IgD-negative memory B cell (primary cell): Measurements from ENCODE around the gene RIN3. TPM values are rescaled to one million over a fixed set of nuclear protein-coding genes. Genes with fewer than 3 reads are reported as not detected.

Experiments
- H3K27ac Mint-ChIP-seq, 3 donors: one replicate each; pipeline ENCODE4 v1.8.0; 2020 to 2022; ENCODE audit warnings: mild to moderate bottlenecking in 3 of 3, mixed read lengths in 3 of 3, moderate library complexity in 1 of 3
- H3K27me3 Mint-ChIP-seq: one replicate; pipeline ENCODE4 v1.8.0; 2021; ENCODE audit warnings: mixed read lengths
- H3K36me3 Mint-ChIP-seq: one replicate; pipeline ENCODE4 v1.8.0; 2020; ENCODE audit warnings: mild to moderate bottlenecking, mixed read lengths
- H3K4me1 Mint-ChIP-seq, 3 donors: one replicate each; pipeline ENCODE4 v1.8.0; 2020 to 2022; ENCODE audit warnings: mixed read lengths in 3 of 3, mild to moderate bottlenecking in 1 of 3
- H3K4me3 Mint-ChIP-seq, 4 donors: one replicate each; pipeline ENCODE4 v1.8.0; 2020 to 2022; ENCODE audit warnings: mild to moderate bottlenecking in 4 of 4, mixed read lengths in 4 of 4, moderate library complexity in 3 of 4
- H3K9me3 Mint-ChIP-seq, 3 donors: one replicate each; pipeline ENCODE4 v1.8.0; 2020 to 2021; ENCODE audit warnings: mixed read lengths in 3 of 3, mild to moderate bottlenecking in 1 of 3
- polyA plus RNA-seq: library from polyadenylated mRNA; unstranded; fragments of 300-500 nt; fragmentation: Illumina TruSeq; gene quantifications from one replicate; pipeline ENCODE4 v1.2.3, GENCODE V29; 2021

The RIN3 gene
- polyA plus RNA-seq, 1 donor from 2014 or later, result 29.4 TPM

DNA sequence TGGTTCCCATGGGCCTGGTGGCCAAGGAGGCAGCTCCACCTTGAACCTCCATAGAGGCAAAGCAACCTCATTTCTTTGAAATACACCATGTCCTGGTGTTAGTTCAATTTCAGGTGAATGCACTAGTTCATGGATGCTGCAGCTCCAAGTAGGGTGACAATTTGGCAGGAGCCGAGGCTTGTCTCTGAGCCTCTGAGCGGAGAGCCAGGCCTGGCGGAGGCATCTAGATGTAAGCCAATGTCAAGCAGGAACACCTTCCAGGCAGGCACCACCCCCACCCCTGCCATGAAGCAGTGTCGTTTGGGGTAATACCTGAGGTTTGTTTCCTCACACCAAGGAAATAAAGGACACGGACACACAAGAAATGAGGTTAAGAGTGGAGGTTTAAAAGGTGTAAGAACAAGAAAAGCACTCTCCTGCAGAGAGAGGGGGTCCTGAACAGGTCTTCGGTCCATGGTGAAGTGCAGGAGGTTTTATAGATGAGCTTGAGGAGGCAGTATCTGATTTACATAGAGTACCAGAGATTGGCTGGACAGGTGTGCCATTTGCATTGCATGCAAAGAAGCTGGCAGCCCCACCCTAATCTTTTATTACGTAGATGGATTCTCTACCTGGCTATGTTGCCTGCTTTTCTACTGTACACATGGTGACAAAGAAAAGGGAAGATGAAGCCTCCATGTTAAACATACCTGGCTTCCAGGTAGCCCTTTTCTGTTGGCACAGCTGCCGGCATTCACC lies 60.3 kb downstream of the RIN3 start:
- H3K27me3 Mint-ChIP-seq, result no peaks in the 10 kb centered on the region
- no peak overlapping the region for H3K27ac Mint-ChIP-seq
- no peak overlapping the region for H3K4me3 Mint-ChIP-seq

DNA sequence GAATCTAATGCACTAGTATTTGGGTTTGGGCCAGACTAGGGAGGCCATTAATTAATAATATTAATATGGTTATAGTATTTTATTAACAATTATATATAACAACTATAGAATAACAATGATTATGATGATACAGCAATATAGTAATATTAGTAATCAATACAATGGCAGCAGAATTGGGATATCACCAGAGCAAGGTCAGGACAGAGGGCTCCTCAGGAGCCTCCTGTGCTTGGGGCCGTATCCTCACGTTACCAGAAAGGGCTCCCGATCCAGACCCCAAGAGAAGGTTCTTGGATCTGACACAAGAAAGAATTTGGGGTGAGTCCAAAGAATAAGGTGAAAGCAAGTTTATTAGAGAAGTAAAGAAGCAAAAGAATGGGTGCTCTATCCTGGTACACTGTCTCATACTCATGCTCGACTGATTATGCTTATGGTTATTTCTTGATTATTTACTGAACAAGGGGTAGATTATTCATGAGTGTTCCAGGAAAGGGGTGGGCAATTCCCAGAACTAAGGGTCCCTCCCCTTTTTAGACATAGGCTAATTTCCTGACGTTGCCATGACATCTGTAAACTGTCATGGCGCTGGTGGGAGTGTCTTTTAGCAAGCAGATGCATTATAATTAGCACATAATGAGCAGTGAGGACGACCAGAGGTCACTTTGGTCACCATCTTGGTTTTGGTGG lies 61.6 kb downstream of the RIN3 start:
- Mint-ChIP-seq H3K9me3 (no peaks in the 10 kb centered on the region), H3K27me3 (no peaks in the 10 kb centered on the region), H3K4me3 (peak overlapping the region in 1 of 4 donors; percentile 72), H3K27ac (no peak overlapping the region), H3K4me1 (peaks cover 15 to 21% (median 20%) of the 10 kb centered on the region in 3 donors), H3K36me3 (peaks cover 8% of the 10 kb centered on the region)

More for the DNA sequence above, 60.3 kb downstream of the RIN3 start:
- no peaks in the 10 kb centered on the region for H3K9me3 Mint-ChIP-seq
- H3K36me3 Mint-ChIP-seq, result peaks cover 6% of the 10 kb centered on the region
- peaks cover 20 to 26% (median 24%) of the 10 kb centered on the region in 3 donors for H3K4me1 Mint-ChIP-seq

DNA sequence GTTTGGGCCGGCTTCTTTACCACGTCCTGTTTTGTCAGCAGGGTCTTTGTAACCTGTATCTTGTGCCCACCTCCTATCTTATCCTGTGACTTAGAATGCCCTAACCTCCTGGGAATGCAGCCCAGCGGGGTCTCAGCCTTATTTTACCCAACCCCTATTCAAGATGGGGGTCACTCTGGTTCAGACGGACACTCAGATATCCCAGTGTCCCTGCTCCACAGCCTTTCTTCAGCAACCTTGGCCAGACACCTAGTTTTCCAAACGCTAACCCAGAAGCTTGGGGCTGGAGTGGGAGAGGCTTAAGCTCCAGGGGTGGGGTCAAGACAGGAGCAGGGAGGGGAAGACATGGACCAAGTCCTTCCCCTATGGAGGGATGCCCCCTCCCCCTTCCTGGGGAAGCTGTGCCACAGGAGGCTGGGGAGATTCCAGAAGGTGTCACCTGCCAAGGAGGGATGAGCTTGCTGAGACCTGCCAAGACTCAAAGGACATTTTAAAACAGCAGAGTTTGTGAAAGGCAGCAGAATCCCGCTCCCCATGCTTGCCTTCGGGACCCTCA lies 62.2 kb downstream of the RIN3 start:
- no peak overlapping the region for H3K27ac Mint-ChIP-seq
- H3K9me3 Mint-ChIP-seq, result no peaks in the 10 kb centered on the region
- H3K36me3 Mint-ChIP-seq, result peaks cover 8% of the 10 kb centered on the region
- H3K4me3 Mint-ChIP-seq, result peak overlapping the region in 1 of 4 donors; percentile 12
- no peaks in the 10 kb centered on the region for H3K27me3 Mint-ChIP-seq
- H3K4me1 Mint-ChIP-seq, result peaks cover 15 to 23% (median 23%) of the 10 kb centered on the region in 3 donors

DNA sequence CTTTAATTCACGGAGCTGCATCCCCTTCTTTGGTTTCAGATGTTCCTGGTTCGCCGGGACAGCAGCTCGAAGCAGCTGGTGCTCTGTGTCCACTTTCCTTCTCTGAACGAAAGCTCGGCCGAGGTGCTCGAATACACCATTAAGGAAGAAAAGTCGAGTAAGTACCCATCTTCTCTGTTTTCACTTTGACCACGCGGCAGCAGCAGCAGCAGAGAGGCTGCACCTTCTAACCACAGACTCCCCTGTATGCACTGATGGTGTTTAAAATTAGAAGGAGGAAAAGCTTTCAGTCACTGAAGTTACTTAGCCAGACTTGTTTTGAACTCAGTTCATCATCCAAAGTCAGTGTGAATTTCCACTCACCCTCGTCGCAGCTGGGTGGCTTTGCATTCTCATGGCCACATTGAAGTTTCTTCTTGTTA lies 63.8 kb downstream of the RIN3 start:
- Mint-ChIP-seq H3K36me3 (peaks cover 6% of the 10 kb centered on the region), H3K27me3 (no peaks in the 10 kb centered on the region), H3K4me3 (peak overlapping the region; percentile 51 to 93 (median 85)), H3K9me3 (no peaks in the 10 kb centered on the region), H3K4me1 (peaks cover 15 to 30% (median 29%) of the 10 kb centered on the region in 3 donors), H3K27ac (peak overlapping the region; percentile 13 to 80 (median 68))

DNA sequence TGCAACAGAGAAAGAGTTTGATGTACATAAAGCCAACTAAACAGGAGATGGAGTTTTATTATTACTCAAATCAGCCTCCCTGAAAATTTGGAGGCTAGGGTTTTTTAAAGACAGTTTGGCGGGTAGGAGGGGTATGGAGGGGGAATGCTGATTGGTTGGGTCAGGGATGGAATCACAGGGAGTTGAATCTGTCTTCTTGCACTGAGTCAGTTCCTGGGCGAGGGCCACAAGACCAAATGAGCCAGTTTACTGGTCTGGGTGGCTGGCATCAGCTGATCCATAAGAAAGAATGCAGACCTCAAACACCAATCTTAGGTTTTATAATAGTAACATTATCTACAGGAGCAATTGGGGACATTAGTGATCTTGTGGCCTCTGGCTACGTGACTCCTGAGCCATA lies 64.9 kb downstream of the RIN3 start:
- H3K27me3 Mint-ChIP-seq, result peaks cover 4% of the 10 kb centered on the region
- H3K27ac Mint-ChIP-seq, result no peak overlapping the region
- peaks cover 10% of the 10 kb centered on the region for H3K36me3 Mint-ChIP-seq
- no peaks in the 10 kb centered on the region for H3K9me3 Mint-ChIP-seq
- peaks cover 24 to 39% (median 39%) of the 10 kb centered on the region in 3 donors for H3K4me1 Mint-ChIP-seq
- H3K4me3 Mint-ChIP-seq, result no peak overlapping the region

DNA sequence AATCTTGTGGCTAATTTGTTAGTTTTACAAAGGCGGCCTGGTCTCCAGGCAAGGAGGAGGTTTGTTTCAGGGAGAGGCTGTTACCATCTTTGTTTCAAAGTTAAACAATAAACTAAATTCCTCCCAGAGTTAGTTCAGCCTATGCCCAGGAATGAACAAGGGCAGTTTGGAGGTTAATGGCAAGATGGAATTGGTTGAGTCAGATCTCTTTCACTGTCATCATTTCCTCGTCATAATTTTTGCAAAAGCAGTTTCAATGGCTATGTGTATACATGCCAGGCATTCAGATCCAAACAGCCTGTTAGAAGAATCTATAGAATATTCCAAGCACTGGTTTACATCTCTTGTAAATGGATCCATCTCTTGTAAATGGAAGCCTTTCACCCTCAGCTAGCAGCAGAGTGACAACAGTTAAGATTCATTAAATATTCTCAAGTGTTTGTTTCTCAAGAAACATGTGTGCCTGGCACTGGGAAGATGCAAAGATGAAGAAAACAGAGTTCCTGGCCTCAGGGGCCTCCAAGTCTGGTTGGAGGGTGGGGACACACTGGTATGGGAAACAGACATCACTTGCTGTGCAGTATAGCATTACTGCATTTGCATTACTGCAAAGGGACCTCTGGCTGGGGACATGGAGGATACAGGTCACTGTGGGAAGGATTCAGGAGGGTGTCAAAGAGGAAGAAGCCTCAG lies 65.8 kb downstream of the RIN3 start:
- peaks cover 4% of the 10 kb centered on the region for H3K27me3 Mint-ChIP-seq
- peaks cover 8% of the 10 kb centered on the region for H3K36me3 Mint-ChIP-seq
- peaks cover 24 to 39% (median 37%) of the 10 kb centered on the region in 3 donors for H3K4me1 Mint-ChIP-seq
- no peak overlapping the region for H3K27ac Mint-ChIP-seq
- H3K9me3 Mint-ChIP-seq, result no peaks in the 10 kb centered on the region
- H3K4me3 Mint-ChIP-seq, result no peak overlapping the region

DNA sequence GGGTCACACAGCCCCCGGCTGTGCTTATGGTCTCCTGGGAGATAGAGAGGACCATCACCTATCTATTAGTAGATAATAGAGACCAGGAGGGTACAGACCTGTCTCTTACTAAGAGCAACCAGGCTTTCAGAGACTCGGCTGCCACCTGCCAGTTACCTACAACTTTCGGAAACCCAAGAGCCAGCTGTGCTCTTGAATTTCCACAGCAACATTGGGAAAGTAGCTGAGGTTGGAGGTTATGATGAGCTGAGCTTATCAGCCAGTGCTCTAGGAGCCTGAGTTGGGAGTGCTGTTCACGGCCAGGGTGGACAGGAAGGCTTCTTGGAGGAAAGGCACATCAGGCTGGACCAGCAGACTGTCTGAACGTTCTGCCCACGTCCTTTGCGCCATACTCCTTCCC lies 67.6 kb downstream of the RIN3 start:
- no peak overlapping the region for H3K4me3 Mint-ChIP-seq
- H3K4me1 Mint-ChIP-seq, result peaks cover 31 to 49% (median 43%) of the 10 kb centered on the region in 3 donors
- H3K9me3 Mint-ChIP-seq, result no peaks in the 10 kb centered on the region
- peaks cover 8% of the 10 kb centered on the region for H3K36me3 Mint-ChIP-seq
- H3K27me3 Mint-ChIP-seq, result peaks cover 4% of the 10 kb centered on the region
- peak overlapping the region in 2 of 3 donors; percentile 67 to 92 for H3K27ac Mint-ChIP-seq

DNA sequence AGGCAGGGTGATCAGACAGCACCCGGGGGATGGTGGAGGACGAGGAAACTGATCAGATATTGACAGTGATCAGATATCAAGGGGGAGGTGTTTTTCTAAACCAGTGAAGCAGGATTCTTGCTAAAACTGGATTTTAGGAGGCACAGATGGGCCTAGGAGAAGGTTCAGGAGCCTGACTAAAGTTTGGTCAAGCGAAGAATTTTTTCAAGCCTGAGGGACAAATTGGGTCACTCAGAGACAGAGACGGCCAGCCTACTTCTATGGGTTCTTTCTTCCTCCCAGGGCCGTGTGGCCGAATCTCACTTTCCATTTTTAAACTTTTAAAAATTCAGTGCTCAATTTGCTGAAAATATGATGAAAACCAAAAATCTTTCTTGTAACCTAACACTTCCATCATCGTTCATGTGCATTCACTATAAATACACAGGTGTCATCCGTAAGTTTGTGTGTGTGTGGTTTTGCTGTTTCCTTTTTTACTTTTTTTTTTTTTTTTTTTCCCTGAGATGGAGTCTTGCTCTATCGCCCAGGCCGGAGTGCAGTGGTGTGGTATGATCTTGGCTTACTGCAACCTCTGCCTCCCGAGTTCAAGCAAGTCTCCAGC lies 68.5 kb downstream of the RIN3 start:
- peak overlapping the region in 1 of 4 donors; percentile 77 for H3K4me3 Mint-ChIP-seq
- H3K4me1 Mint-ChIP-seq, result peaks cover 32 to 49% (median 35%) of the 10 kb centered on the region in 3 donors
- no peaks in the 10 kb centered on the region for H3K9me3 Mint-ChIP-seq
- peak overlapping the region in 2 of 3 donors; percentile 67 to 92 for H3K27ac Mint-ChIP-seq
- peaks cover 4% of the 10 kb centered on the region for H3K27me3 Mint-ChIP-seq
- peaks cover 8% of the 10 kb centered on the region for H3K36me3 Mint-ChIP-seq

DNA sequence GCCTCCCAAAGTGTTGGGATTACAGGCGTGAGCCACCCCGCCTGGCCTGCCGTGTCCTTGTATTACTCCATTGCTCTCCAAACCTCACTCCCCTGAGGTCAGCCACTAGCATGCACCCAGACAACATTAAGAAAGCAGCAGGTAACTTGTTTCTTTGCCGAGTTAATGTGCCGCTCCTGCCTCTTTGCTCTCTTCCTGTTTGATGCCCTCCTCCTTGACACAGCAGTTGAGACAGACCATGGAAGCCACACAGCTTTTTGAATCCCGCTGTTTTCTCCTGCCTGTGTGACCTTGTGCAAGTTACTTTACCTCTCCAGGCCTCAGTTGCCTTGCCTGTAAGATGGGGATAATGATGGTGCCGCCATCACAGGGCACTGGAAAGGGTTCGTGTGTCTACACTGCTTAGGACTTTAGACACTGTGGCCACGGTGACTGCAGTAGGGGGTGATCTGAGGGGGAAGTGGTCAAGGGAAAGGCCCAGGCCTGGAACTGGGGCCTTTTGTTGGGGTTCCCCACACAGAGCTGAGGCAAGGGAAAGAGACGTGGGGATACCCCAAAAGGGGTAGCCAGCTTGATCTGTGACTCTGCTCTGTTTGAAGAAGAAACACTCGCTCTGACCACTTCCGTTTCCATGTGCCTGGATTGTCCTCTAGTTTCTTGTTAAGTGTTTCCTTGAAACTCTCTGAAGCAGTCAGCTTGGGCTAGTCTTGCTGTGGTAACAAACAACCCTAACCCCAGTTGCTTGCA lies 69.3 kb downstream of the RIN3 start:
- Mint-ChIP-seq H3K4me3 (peak overlapping the region in 2 of 4 donors; percentile 6 to 77), H3K27me3 (peaks cover 4% of the 10 kb centered on the region), H3K9me3 (no peaks in the 10 kb centered on the region), H3K27ac (peak overlapping the region in 2 of 3 donors; percentile 65 to 67), H3K4me1 (peaks cover 25 to 41% (median 28%) of the 10 kb centered on the region in 3 donors), H3K36me3 (peaks cover 8% of the 10 kb centered on the region)

DNA sequence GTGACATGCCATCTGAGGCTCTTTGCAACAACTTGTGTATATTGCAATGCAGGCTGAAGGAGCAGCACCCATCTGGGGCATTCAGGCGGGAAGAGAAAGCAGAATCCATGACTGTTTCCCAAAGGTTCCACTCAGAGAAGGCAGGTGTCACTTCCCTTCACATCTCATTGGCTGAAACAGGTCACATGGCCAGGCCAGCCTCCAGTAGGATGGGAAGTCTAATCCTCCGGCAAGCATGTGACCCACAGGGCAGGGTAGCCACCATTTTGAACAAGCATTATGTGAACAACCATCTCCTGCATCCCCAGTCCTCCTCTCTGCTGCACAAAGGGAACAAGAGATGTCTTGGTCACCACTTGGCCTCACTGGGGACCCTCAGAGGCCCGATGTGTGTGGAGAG lies 70.6 kb downstream of the RIN3 start:
- H3K4me3 Mint-ChIP-seq, result no peak overlapping the region
- no peak overlapping the region for H3K27ac Mint-ChIP-seq
- H3K27me3 Mint-ChIP-seq, result peaks cover 6% of the 10 kb centered on the region
- peaks cover 27 to 38% (median 28%) of the 10 kb centered on the region in 3 donors for H3K4me1 Mint-ChIP-seq
- peaks cover 8% of the 10 kb centered on the region for H3K36me3 Mint-ChIP-seq
- no peaks in the 10 kb centered on the region for H3K9me3 Mint-ChIP-seq

DNA sequence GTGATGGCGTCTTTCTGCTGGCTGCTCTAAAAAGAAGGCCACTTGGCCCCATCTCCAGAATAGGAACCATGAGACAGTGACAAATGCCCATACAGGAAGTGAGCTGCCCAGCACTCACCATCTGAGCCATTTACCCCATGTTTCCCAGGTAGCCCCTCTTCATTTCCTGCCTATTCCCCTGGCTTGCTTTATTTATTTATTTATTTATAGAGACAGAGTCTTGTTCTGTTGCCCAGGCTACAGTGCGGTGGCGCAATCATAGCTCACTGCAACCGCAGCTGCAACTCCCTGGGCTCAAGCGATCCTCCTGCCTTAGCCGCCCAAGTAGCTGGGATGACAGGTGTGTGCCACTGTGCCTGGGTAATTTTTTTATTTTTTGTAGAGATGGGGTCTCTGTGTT lies 71.2 kb downstream of the RIN3 start:
- peak overlapping the region in 1 of 3 donors; percentile 48 for H3K27ac Mint-ChIP-seq

DNA sequence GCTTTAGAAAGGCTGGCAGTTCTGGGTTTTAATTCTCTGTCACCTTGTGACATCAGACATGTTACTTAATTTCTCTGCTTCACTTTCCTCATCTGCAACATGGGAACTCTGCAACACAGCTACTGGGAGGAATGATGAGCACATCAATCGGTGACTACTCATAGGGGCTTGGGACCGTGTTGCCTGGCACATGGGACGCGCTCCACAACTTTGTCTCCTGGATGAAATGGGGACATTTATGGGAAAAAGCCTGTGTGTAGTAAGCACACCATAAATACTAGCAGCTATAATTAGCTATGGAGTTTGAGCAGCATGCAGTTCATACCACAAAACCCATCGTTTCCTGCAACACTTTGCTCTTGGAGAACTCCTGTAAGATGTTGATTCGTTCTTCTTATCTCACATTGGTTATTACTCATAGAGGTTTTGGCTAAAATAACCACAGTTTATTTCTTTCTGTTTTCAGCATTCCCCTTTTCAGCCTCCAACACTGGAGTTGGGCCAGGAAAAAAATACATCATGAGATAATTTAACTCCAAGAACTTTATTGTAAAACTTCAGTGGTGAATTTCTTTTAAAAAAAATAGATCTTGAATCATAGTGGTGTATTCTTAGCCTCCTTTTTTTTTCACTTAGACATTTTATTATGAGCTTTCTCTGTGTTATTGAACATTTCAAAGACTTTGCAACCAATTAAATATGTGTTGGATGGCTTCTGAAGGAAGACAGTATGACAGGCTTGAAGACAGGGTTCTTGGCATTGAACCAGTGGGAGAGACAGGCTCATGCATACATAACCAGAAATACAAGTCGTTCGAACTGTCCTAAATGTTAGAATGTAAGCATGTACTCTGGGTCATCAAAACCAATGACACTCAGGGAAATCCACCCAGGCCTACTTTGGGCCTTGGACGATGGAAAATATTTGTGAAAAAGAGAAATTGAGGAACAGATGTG lies 72.7 kb downstream of the RIN3 start:
- H3K36me3 Mint-ChIP-seq, result peaks cover 5% of the 10 kb centered on the region
- H3K27me3 Mint-ChIP-seq, result peaks cover 7% of the 10 kb centered on the region
- no peak overlapping the region for H3K4me3 Mint-ChIP-seq
- peak overlapping the region in 2 of 3 donors; percentile 40 to 46 for H3K27ac Mint-ChIP-seq
- H3K9me3 Mint-ChIP-seq, result no peaks in the 10 kb centered on the region
- H3K4me1 Mint-ChIP-seq, result peaks cover 35 to 49% (median 40%) of the 10 kb centered on the region in 3 donors

More for the DNA sequence above, 71.2 kb downstream of the RIN3 start:
- Mint-ChIP-seq H3K4me3 (peak overlapping the region in 2 of 4 donors; percentile 67 to 74), H3K27me3 (peaks cover 7% of the 10 kb centered on the region), H3K36me3 (peaks cover 8% of the 10 kb centered on the region), H3K9me3 (no peaks in the 10 kb centered on the region), H3K4me1 (peaks cover 29 to 41% (median 31%) of the 10 kb centered on the region in 3 donors)
